ENCODE measurements around the gene REC114.

Gene REC114

GRCh38 chr15:73454096-73454495, 11.1 kb downstream of the REC114 start:
- TF ChIP-seq CTCF (IDR thresholded peaks at IDR 0.05; ENCODE audit: unreplicated experiment in 3 of 3) = no peak
- H3K27me3 Mint-ChIP-seq (ENCODE audit: low read depth) = peaks cover 3% of the 10 kb centered on the region
- H3K27ac Mint-ChIP-seq = no peak overlapping the region
- H3K4me1 Mint-ChIP-seq = no peaks in the 10 kb centered on the region
- H3K9me3 Mint-ChIP-seq = peaks cover 29% of the 10 kb centered on the region
- H3K4me3 Mint-ChIP-seq = no peak overlapping the region
- H3K36me3 Mint-ChIP-seq (ENCODE audit: low read depth) = no peaks in the 10 kb centered on the region

- no peak for TF ChIP-seq CTCF (IDR thresholded peaks at IDR 0.05; ENCODE audit: unreplicated experiment in 3 of 3)
- Mint-ChIP-seq H3K9me3 (peaks cover 17% of the 10 kb centered on the region), H3K36me3 (ENCODE audit: low read depth) (no peaks in the 10 kb centered on the region), H3K4me1 (no peaks in the 10 kb centered on the region), H3K4me3 (no peak overlapping the region), H3K27ac (no peak overlapping the region), H3K27me3 (ENCODE audit: low read depth) (peaks cover 3% of the 10 kb centered on the region)
Measured at GRCh38 chr15:73455876-73456275, 12.9 kb downstream of the REC114 start.

- H3K27ac Mint-ChIP-seq = no peak overlapping the region
- H3K4me3 Mint-ChIP-seq = no peak overlapping the region
- H3K4me1 Mint-ChIP-seq = no peaks in the 10 kb centered on the region
- H3K36me3 Mint-ChIP-seq (ENCODE audit: low read depth) = no peaks in the 10 kb centered on the region
- H3K27me3 Mint-ChIP-seq (ENCODE audit: low read depth) = peaks cover 3% of the 10 kb centered on the region
- peaks cover 4% of the 10 kb centered on the region for H3K9me3 Mint-ChIP-seq
- TF ChIP-seq CTCF (IDR thresholded peaks at IDR 0.05; ENCODE audit: unreplicated experiment in 3 of 3) = no peak
Measured at GRCh38 chr15:73457334-73457733, 14.4 kb downstream of the REC114 start.

GRCh38 chr15:73460662-73461061, 17.7 kb downstream of the REC114 start:
- Mint-ChIP-seq H3K9me3 (no peaks in the 10 kb centered on the region), H3K27ac (no peak overlapping the region), H3K4me1 (no peaks in the 10 kb centered on the region), H3K36me3 (ENCODE audit: low read depth) (no peaks in the 10 kb centered on the region), H3K27me3 (ENCODE audit: low read depth) (peaks cover 9% of the 10 kb centered on the region), H3K4me3 (no peak overlapping the region)
- TF ChIP-seq CTCF (IDR thresholded peaks at IDR 0.05; ENCODE audit: unreplicated experiment in 3 of 3) = no peak

GRCh38 chr15:73464602-73465001, 21.6 kb downstream of the REC114 start:
- Mint-ChIP-seq H3K4me1 (no peaks in the 10 kb centered on the region), H3K4me3 (no peak overlapping the region), H3K27me3 (ENCODE audit: low read depth) (peaks cover 6% of the 10 kb centered on the region), H3K27ac (no peak overlapping the region), H3K9me3 (no peaks in the 10 kb centered on the region), H3K36me3 (ENCODE audit: low read depth) (no peaks in the 10 kb centered on the region)
- no peak for TF ChIP-seq CTCF (IDR thresholded peaks at IDR 0.05; ENCODE audit: unreplicated experiment in 3 of 3)

GRCh38 chr15:73467758-73468157, 24.8 kb downstream of the REC114 start:
- Mint-ChIP-seq H3K27ac (no peak overlapping the region), H3K4me1 (no peaks in the 10 kb centered on the region), H3K27me3 (ENCODE audit: low read depth) (peaks cover 28% of the 10 kb centered on the region), H3K9me3 (no peaks in the 10 kb centered on the region), H3K4me3 (no peak overlapping the region), H3K36me3 (ENCODE audit: low read depth) (no peaks in the 10 kb centered on the region)
- no peak for TF ChIP-seq CTCF (IDR thresholded peaks at IDR 0.05; ENCODE audit: unreplicated experiment in 3 of 3)

Data from nephron (organoid).